GM20431 (cell line): ENCODE data around the gene TBL1X.

Source experiments
- in situ Hi-C: fragments of 300-500 bp; cut with MseI, MboI; formaldehyde crosslinking; loops from one replicate; pipeline ENCODE4 v1.15.0; 2020; ENCODE audit warnings: low sequenced_read_pairs; ENCODE audit not compliant: unreplicated experiment

TBL1X gene

DNA sequence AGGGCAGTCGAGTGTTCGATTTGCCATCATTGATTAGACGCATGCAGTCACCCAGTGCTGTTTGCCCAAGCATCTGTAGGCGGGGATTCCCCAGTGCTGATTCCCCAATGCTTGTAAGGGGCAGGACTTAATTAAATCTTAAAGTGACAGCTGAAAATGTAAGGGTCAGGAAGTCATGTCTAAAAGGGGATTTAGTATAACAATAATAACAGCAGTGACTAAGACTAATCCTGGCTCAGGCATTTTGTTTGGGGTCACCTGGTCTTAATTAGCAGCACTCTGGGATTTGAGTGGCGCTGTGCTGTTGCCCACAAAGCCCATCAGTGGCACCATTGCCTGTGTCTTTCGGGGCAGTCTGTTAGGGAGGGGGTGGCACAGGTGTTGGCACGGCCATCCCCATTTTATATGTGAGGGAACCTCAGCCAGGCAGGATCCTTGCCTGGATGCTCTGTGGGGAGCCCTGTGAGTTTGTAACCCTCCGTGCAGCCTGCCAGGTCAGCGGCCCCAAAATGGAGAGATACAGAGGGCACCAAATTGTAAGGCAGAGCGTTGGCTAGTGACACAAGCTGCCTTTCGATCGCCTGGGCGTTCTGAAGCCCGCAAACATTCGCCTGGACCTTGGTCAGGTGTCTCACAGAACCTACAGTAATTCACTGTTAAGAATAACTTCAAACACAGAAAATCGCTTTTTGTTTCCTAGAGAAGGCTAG, 146.7 kb downstream of the TBL1X start:
- in situ Hi-C loops = no loop called here

DNA sequence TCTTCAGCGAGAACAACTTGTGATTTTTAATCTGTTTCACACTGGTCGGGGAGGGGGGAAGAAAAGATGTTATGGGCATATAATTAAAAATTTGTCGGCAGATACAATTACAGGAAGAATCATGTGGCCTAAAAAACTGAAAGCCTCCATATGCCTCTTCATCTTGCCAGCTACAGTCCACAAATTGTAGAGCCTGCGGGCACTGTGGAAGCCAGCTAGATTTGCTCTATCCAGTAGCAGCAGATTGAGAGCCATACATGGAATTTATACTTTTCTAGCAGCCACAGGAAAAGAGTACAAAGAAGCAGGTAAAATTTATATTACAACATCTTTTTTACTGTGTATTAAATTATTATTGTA, 147.3 kb downstream of the TBL1X start:
- in situ Hi-C loops = no loop called here

DNA sequence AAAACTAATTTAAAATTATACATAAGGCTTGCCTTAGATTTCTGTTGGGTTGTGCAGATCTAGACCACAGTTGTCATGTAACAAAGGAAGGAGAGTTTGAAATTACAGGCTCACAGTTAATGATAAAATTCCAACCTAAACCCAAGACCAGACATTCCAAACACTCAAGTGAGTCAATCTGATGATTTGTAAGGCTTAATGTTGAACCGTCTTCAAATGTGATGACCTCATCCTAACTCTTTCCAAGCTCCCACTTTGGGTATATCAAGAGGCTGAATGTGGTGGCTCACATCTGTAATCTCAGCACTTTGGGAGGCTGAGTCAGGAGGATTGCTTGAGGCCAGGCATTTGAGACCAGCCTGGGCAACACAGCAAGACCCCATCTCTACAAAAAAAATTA, 149.2 kb downstream of the TBL1X start:
- in situ Hi-C loops = no loop called here

DNA sequence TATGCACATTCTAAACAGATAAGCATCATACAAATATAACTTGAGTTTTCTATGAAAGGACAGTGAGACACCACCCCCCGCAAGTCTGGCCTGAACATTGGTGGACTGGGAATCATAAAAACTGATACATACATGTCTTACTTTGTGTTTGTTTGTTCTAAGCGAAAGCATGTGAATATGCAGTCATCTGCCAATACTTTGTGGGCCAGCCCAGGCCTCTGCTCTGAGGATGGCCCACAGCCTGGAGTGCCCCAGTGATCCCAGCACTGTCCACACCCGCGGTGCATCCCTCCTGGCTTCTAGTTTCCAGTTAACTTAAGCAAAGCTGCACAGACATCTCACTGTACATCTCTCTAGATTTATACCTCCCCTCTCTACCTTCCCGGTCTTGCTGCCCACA, 154.3 kb downstream of the TBL1X start:
- in situ Hi-C loops = no loop called here

DNA sequence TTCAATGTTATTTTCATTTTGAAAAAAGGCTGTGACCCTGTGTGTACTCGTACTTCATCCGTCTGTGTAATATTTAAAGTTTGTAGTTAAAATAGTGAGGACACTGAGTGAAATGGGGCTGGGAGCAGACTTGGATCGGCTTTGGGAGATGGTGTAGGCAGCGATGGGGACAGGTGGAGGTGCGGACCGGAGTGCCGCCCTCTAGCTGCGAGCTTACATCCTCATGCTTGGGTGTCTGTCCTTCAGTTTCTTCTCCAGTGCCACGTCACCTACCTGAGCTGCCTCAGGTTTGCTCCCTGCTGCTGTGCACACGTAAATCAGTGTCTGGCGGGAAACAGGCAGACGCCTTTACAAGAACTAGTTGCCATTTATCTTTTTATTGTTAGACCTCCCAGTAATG, 154.7 kb downstream of the TBL1X start:
- in situ Hi-C loops = no loop called here

DNA sequence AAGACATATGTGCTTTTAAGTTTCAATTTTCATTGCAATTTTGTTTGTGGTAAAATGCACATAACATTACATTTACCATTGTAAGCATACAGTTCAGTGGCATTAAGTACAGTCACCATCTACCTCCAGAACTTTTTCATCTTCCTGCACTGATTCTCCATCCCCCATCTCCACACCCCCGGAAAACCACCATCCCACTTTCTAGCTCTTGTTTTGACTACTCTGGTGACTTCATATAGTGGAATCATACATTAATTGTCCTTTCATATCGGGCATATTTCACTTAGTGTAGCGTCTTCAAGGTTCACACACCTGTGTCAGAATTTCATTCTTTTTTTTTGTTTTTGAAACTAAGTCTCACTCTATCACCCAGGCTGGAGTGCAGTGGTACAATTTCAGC, 157.3 kb downstream of the TBL1X start:
- in situ Hi-C loops = no loop called here

- in situ Hi-C loops = no loop called here
These were observed 161.5 kb downstream of the TBL1X start for GRCh38 chrX:9626379-9626778.

GRCh38 chrX:9627922-9628321, 163.1 kb downstream of the TBL1X start:
- in situ Hi-C loops = no loop called here

DNA sequence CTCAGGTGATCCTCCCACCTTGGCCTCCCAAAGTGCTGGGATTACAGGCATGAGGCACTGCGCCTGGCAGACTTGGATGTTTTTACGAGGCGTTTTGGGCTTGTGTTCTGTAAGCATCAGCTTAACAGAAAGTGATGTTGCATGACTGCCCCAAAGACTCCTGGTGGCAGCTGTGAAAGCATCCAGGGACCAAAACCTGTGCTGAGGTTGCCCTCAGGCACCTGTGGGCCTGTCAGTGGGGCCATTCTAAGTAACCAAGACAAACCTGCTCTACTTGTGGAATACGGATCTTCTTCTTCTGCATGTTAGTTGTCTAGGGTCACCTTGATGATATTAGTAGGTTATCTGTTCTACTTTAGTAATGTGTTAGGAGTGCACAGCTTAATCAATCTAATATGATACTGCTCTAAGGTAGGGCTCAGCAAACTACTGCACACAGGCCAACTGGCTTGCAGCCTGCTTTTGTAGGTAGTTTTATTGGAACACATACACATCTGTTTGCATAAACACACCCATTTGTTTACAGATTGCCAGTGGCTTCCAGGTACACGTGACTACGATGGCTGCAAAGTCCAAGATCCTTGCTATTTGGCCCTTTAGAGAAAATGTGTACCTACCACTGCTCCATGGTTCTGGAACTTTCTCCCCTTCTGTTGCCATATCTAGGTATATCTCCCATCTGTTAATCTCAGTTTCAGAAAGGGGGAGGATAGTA, 164.1 kb downstream of the TBL1X start:
- in situ Hi-C loops = no loop called here

GRCh38 chrX:9634551-9634950, 169.7 kb downstream of the TBL1X start:
- in situ Hi-C loops = no loop called here

GRCh38 chrX:9635368-9635767, 170.5 kb downstream of the TBL1X start:
- in situ Hi-C loops = no loop called here

GRCh38 chrX:9635803-9636202, 170.9 kb downstream of the TBL1X start:
- in situ Hi-C loops = no loop called here

DNA sequence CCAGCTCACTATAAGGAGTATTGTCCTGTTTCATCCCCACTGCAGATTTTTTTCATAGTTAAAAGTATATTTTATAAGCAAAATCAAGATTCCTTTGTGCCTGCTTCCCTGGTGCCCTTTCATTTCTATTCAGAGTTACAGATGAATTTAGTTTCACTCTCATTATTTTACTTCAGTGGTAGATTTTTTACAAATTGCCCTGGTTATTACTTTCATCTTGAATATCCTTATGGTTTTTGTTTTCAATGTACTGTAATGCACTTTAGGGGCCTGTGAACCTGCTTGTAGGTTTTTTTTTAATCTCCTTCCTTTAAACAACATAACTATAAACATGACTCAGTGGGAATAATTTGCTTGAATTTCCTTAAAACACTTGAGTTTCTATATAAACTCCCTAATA, 174.0 kb downstream of the TBL1X start:
- in situ Hi-C loops = no loop called here

DNA sequence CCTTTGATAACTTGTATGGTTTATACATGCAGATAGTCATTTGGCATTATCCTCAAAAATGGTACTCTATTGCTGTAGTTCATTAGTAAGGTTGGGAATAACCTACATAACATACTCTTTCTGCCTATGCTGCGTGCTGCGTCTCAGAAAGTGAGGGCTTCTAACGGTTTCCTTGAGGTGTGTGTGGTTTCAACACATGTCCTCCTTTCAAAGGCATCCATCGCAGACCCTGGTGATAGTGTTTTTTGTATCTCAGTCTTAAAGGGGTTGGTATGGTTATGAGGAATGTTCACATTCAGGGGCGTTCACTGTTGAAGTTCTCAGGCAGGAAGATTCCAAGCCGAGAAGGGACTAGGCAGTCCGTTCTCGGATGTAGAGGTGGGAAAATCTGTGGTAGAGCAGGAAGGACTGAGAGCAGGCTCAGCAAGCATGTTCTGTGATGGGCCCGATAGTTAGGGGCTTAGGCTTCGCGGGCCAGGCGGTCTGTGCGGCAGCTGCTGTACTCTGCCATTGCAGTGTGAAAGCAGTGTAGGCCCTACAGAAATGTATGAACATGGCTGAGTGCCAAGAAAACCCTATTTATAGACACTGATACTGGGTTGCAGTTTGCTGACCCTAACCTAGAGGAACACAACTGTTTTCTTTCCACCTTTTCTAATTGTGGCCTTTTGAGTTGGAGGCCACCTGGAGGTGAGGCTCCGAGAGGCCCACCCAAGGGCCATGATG, 177.6 kb downstream of the TBL1X start:
- in situ Hi-C loops = no loop called here

- in situ Hi-C loops = no loop called here
These were observed 178.9 kb downstream of the TBL1X start for GRCh38 chrX:9643807-9644206.

DNA sequence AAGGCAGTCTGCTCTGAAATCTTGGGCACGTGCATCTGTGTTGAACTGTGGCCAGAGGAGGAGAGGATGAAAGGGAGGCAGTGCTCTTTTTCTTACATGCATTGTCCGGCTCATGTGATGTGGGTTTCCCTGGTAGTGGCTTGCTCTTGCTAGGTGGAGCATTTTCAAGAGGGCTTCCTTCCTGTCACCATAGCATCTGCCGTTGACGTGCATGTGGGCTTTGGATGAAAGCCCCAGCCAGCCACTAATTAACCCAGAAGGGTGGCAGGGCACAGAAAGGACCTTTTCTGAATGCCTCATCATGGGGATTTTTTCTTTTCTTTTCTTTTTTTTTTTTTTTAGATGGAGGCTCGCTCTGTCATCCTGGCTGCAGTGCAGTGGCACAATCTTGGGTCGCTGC, 179.5 kb downstream of the TBL1X start:
- in situ Hi-C loops = no loop called here

GRCh38 chrX:9646471-9647224, 181.8 kb downstream of the TBL1X start:
- in situ Hi-C loops = no loop called here

- in situ Hi-C loops = no loop called here
These were observed 182.6 kb downstream of the TBL1X start for GRCh38 chrX:9647431-9647830.

GRCh38 chrX:9650091-9650490, 185.2 kb downstream of the TBL1X start:
- in situ Hi-C loops = no loop called here

DNA sequence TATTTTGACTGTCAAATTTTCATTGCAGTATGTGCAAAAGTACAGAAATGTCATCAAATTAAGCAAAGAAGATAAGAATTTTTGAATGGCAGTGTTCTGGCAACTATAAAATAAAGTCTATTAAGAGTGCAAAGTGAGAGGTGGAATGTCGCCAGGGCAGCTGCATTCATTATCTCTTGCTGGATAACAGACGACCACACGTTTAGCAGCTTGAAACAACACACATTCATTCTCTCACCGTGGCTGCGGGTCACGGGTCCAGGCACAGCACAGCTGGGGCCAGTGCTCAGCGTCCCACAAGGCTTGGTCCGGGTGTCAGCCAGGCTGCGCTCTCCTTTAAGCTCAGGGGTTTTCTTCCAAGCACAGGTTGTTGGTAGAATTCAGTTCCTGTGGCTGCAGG, 186.9 kb downstream of the TBL1X start:
- in situ Hi-C loops = no loop called here

DNA sequence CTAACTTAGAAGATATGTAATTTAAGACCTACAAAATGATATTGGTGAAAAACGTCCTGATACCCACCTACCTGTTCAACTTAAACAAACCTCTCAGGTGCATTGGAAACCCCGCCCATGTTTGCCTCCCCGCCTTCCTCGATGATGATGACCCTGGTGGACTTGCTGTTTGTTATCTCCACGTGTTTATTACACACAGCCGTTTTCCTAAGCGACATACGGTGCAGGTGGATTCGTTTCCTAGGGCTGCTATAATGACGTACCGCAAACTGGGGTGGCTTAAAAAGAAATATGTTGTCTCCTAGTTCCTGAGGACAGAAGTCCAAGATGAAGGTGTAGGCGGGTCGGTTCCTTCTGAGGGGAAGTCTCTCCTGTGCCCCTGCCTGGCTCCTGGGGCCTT, 190.1 kb downstream of the TBL1X start:
- in situ Hi-C loops = no loop called here
